ENCODE results near the gene ZPR1. TPM values are rescaled to one million over a fixed set of nuclear protein-coding genes. Genes with fewer than 3 reads are reported as not detected.

ZPR1 gene
- total RNA-seq, 4 donors from 2014 or later = 13.1 to 20.9 (median 16.4) TPM

GRCh38 chr11:116821050-116821918, 33.5 kb upstream of the ZPR1 start:
- DNase-seq = no peak
- H3K27ac ChIP-seq = no peak overlapping the region

GRCh38 chr11:116819049-116819448, 31.2 kb upstream of the ZPR1 start:
- TF ChIP-seq EP300 (IDR thresholded peaks at IDR 0.05; ENCODE audit: low read depth) (no peak), POLR2A (IDR thresholded peaks at IDR 0.05) (no peak), CTCF (IDR thresholded peaks at IDR 0.05) (no peak), POLR2AphosphoS5 (IDR thresholded peaks at IDR 0.05) (no peak)
- intact Hi-C loops (cut with DNase I; ENCODE audit: low total_unique reads) (no loop called here), in situ Hi-C loops (cut with MboI; ENCODE audit: low pct_ligation_motif_present in 1 of 4, low pct_unique_long_range_greater_than_20kb in 1 of 4, low sequenced_read_pairs in 3 of 4) (no loop called here)
- Histone ChIP-seq H3K27me3 (no peaks in the 10 kb centered on the region), H3K9me3 (no peaks in the 10 kb centered on the region), H3K27ac (no peak overlapping the region), H3K36me3 (no peaks in the 10 kb centered on the region), H3K4me3 (no peak overlapping the region), H3K4me1 (no peaks in the 10 kb centered on the region)
- WGBS, 2 donors (ENCODE audit: low coverage in 1 of 2) = 87 to 92% methylated on average over 2 to 9 of the region's 9 CpGs
- no peak for DNase-seq

More at GRCh38 chr11:116821050-116821918, 33.5 kb upstream of the ZPR1 start:
- no peak for TF ChIP-seq POLR2AphosphoS5 (IDR thresholded peaks at IDR 0.05)
- TF ChIP-seq POLR2A (IDR thresholded peaks at IDR 0.05) = no peak
- no peak for TF ChIP-seq CTCF (IDR thresholded peaks at IDR 0.05)
- TF ChIP-seq EP300 (IDR thresholded peaks at IDR 0.05; ENCODE audit: low read depth) = no peak
- no peaks in the 10 kb centered on the region for H3K9me3 ChIP-seq
- no peaks in the 10 kb centered on the region for H3K27me3 ChIP-seq
- no peaks in the 10 kb centered on the region for H3K36me3 ChIP-seq
- in situ Hi-C loops (cut with MboI; ENCODE audit: low pct_ligation_motif_present in 1 of 4, low pct_unique_long_range_greater_than_20kb in 1 of 4, low sequenced_read_pairs in 3 of 4) = no loop called here
- no peak overlapping the region for H3K4me3 ChIP-seq
- 95% methylated on average over 51 of the region's 51 CpGs; no CpG with 5 or more reads in 1 of the 2 donors for WGBS, 2 donors (ENCODE audit: low coverage in 1 of 2)
- H3K4me1 ChIP-seq = no peaks in the 10 kb centered on the region
- intact Hi-C loops (cut with DNase I; ENCODE audit: low total_unique reads) = no loop called here

- no peak for TF ChIP-seq CTCF (IDR thresholded peaks at IDR 0.05)
- TF ChIP-seq POLR2A (IDR thresholded peaks at IDR 0.05) = no peak
- no peak for TF ChIP-seq EP300 (IDR thresholded peaks at IDR 0.05; ENCODE audit: low read depth)
- no peak for TF ChIP-seq POLR2AphosphoS5 (IDR thresholded peaks at IDR 0.05)
- in situ Hi-C loops (cut with MboI; ENCODE audit: low pct_ligation_motif_present in 1 of 4, low pct_unique_long_range_greater_than_20kb in 1 of 4, low sequenced_read_pairs in 3 of 4) = no loop called here
- Histone ChIP-seq H3K4me3 (no peak overlapping the region), H3K27me3 (no peaks in the 10 kb centered on the region), H3K9me3 (no peaks in the 10 kb centered on the region), H3K4me1 (no peaks in the 10 kb centered on the region), H3K36me3 (no peaks in the 10 kb centered on the region), H3K27ac (no peak overlapping the region)
- WGBS, 2 donors (ENCODE audit: low coverage in 1 of 2) = 90 to 95% methylated on average over 5 to 6 of the region's 6 CpGs
- intact Hi-C loops (cut with DNase I; ENCODE audit: low total_unique reads) = no loop called here
- no peak for DNase-seq
These were observed 26.7 kb upstream of the ZPR1 start for GRCh38 chr11:116814502-116814901.

DNA sequence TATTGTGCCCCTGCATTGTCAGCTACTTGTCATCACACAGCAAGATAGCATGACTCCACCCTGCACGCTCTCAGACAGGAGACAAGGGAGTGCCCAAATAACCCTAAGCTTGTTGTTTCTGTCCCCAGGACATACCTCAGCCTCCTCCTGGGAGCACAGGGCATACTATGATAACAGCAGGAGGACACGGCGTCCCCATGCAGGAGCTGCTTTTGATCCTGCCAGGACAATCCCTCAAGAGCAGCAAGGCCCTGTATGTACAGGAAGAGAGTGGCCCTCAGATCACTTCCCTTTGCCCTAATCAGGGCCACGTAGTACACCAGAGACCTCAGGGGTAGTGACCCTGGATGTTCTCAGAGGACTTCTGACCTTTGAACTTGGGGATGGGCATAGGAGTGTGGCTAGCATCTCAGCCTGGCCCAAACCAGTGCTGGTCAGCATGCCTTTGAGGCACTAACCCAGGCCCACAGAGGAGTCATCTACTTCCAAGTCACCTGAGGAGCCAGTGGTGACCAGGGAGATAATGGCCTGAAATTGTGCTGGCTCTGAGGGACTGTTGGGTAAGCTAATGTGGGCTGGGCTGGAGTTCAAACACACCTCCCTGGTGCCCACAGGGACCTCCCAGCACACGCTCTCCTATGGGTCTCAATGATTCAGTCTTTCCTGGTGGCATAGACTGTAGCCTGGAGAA, 26.1 kb upstream of the ZPR1 start:
- no peak overlapping the region for H3K4me3 ChIP-seq
- DNase-seq = no peak

More for the DNA sequence above, 26.1 kb upstream of the ZPR1 start:
- no peaks in the 10 kb centered on the region for H3K9me3 ChIP-seq
- WGBS, 2 donors (ENCODE audit: low coverage in 1 of 2) = 68 to 80% methylated on average over 5 of the region's 5 CpGs
- H3K27ac ChIP-seq = no peak overlapping the region
- no peaks in the 10 kb centered on the region for H3K27me3 ChIP-seq
- in situ Hi-C loops (cut with MboI; ENCODE audit: low pct_ligation_motif_present in 1 of 4, low pct_unique_long_range_greater_than_20kb in 1 of 4, low sequenced_read_pairs in 3 of 4) = no loop called here
- H3K4me1 ChIP-seq = peaks cover 0 to 2% (median 0%) of the 10 kb centered on the region in 4 donors
- TF ChIP-seq CTCF (IDR thresholded peaks at IDR 0.05) (no peak), POLR2AphosphoS5 (IDR thresholded peaks at IDR 0.05) (no peak), POLR2A (IDR thresholded peaks at IDR 0.05) (no peak), EP300 (IDR thresholded peaks at IDR 0.05; ENCODE audit: low read depth) (no peak)
- no peaks in the 10 kb centered on the region for H3K36me3 ChIP-seq
- intact Hi-C loops (cut with DNase I; ENCODE audit: low total_unique reads) = no loop called here

Measured in transverse colon (tissue), 4 donors.